Breast epithelium (tissue), 4 donors: ENCODE measurements around the gene HSPA12B. TPM values are rescaled to one million over a fixed set of nuclear protein-coding genes. Genes with fewer than 3 reads are reported as not detected.

Experiments used
- DNase-seq, 2 donors: peaks; one replicate each; pipeline ENCODE4 v3.0.0-alpha.2; 2019; ENCODE audit warnings: low spot score in 2 of 2
- H3K27ac ChIP-seq, 2 donors: fragments of 200-600 bp; sonication (generic) in 1 of 2; one replicate each; pipeline ENCODE4 v1.5.1; 2016 to 2019; ENCODE audit warnings: mild to moderate bottlenecking in 1 of 2
- H3K27me3 ChIP-seq, 2 donors: fragments of 200-600 bp; sonication (generic) in 1 of 2; one replicate each; pipeline versions ENCODE4 v1.5.1 to v1.6.0; 2017 to 2019; ENCODE audit warnings: control low read depth in 1 of 2, mild to moderate bottlenecking in 1 of 2
- H3K36me3 ChIP-seq: fragments of 200-600 bp; one replicate; pipeline ENCODE4 v1.5.1; 2019
- H3K4me1 ChIP-seq, 2 donors: fragments of 200-600 bp; sonication (generic); one replicate each; pipeline ENCODE4 v1.5.1; 2016 to 2019; ENCODE audit warnings: control low read depth in 1 of 2
- H3K4me3 ChIP-seq, 3 donors: fragments of 200-600 bp; sonication (generic); 1 replicate in 2 of 3; 2 replicates in 1 of 3; pipeline ENCODE4 v1.5.1; 2016 to 2019; ENCODE audit warnings: mild to moderate bottlenecking in 3 of 3, moderate library complexity in 2 of 3
- H3K9me3 ChIP-seq, 2 donors: fragments of 200-600 bp; sonication (generic) in 1 of 2; one replicate each; pipeline ENCODE4 v1.5.1; 2016 to 2019; ENCODE audit warnings: control low read depth in 1 of 2
- POLR2A ChIP-seq: fragments of 450-650 bp; IDR thresholded peaks from one replicate; pipeline ENCODE4 v1.6.1; 2016; ENCODE audit warnings: antibody characterized with exemption, mild to moderate bottlenecking, moderate library complexity
- POLR2AphosphoS5 ChIP-seq, 3 donors: sonication (generic); formaldehyde crosslinking; IDR thresholded peaks; one replicate each; pipeline ENCODE4 v1.6.1; 2017; ENCODE audit warnings: antibody characterized with exemption in 3 of 3
- intact Hi-C: fragments of 100-400 bp; cut with DNase I; formaldehyde crosslinking; loops from one replicate; pipeline ENCODE4 v1.15.1; 2023; ENCODE audit warnings: low total_unique reads
- total RNA-seq, 3 donors: library from RNA; depleted of rRNA; stranded (reverse); fragments of >200 nt; gene quantifications; one replicate each; pipeline ENCODE4 v1.1.0, GENCODE V29; 2016
- TF ChIP-seq, protein P1 (sequence below), 3 donors: fragments of 450-650 bp; IDR thresholded peaks; one replicate each; pipeline ENCODE4 v1.5.1; 2016 to 2017; ENCODE audit warnings: antibody characterized with exemption in 3 of 3, mild to moderate bottlenecking in 3 of 3, moderate library complexity in 3 of 3

HSPA12B gene
- total RNA-seq, 3 donors from 2014 or later = 7.0 to 25.2 (median 9.3) TPM

DNA sequence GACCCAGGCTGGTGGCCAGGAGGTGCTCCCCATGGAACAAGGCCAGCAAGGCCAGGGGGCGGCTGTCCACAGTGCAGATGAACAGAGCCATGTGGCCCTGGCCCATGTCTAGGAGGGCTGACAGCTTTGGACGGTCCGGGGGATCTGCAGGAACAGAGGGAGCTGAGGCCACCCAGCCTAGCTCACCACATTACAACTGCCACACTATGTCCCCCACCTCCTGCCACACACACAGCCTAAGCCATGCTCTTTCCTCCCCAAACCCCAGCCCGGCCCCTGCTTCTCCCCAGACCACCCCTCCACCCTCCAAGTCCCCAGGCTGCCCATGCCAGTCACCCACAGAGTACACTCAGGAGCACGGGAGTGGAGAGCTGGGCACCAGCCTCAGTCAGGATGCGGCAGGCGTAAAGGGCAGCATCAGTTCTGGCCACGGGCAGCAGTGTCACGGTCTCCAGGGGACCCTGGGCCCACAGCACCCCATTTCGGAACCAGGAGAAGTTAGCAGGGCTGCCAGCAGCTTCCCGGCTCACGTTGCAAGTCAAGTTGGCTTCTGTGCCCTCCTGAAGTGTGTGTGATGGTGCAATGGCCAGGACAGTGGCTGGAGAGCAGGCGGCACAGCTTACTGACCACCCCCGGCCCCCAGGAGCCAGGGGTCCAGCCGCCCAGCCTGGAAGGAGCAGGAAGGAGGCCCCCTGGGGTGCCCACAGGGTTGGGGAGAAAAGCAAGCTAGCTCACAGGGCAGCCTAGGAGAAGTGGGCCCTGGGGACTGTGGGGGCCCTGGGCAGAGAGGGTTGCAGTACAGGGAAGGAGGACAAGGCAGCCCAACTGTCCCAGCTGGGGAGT, 35.5 kb upstream of the HSPA12B start:
- H3K4me3 ChIP-seq = no peak overlapping the region
- no peaks in the 10 kb centered on the region for H3K27me3 ChIP-seq
- intact Hi-C loops = no loop called here
- no peak for DNase-seq
- no peaks in the 10 kb centered on the region for H3K4me1 ChIP-seq
- no peaks in the 10 kb centered on the region for H3K36me3 ChIP-seq
- TF ChIP-seq, protein P1, sequence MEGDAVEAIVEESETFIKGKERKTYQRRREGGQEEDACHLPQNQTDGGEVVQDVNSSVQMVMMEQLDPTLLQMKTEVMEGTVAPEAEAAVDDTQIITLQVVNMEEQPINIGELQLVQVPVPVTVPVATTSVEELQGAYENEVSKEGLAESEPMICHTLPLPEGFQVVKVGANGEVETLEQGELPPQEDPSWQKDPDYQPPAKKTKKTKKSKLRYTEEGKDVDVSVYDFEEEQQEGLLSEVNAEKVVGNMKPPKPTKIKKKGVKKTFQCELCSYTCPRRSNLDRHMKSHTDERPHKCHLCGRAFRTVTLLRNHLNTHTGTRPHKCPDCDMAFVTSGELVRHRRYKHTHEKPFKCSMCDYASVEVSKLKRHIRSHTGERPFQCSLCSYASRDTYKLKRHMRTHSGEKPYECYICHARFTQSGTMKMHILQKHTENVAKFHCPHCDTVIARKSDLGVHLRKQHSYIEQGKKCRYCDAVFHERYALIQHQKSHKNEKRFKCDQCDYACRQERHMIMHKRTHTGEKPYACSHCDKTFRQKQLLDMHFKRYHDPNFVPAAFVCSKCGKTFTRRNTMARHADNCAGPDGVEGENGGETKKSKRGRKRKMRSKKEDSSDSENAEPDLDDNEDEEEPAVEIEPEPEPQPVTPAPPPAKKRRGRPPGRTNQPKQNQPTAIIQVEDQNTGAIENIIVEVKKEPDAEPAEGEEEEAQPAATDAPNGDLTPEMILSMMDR (IDR thresholded peaks at IDR 0.05) = no peak
- TF ChIP-seq POLR2AphosphoS5 (IDR thresholded peaks at IDR 0.05) (no peak), POLR2A (no peak)
- peaks cover 0 to 6% of the 10 kb centered on the region in 2 donors for H3K9me3 ChIP-seq
- H3K27ac ChIP-seq = no peak overlapping the region

DNA sequence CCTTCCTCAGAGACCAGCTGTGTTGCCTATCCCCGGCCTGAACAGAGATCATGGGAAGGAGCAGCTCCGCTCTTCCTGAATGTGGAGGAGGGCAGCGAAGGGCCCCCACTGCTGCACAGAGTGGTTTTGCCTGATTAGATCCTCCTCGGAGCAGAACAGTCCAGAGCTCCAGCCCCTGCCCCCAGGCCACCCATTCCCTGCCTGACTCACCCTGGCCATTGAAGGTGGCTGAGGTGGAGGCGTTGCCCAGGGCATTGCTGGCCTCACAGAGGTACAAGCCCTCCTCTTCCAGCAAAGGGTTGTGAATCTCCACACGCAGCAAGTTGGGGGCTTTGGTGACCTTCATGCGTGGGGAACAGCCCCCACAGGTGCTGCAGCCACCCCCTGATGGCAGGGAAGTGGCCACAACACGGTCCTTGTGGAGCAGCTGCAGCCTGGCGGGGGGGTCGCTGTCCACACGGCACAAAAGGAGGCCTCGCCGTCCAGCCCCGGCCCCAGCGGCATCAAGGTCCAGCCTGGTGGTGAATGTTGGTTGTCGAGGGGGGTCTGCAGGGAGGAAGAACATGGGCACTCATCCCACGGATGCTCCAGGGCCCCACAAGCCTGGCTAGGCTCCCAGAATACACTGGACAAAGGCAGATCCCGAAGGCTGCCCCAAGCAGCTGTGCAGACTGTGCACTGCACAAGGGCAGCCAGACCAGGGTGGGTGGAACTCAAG, 34.7 kb upstream of the HSPA12B start:
- no peak overlapping the region for H3K4me3 ChIP-seq
- no peak for TF ChIP-seq POLR2AphosphoS5 (IDR thresholded peaks at IDR 0.05)
- TF ChIP-seq, protein P1 (IDR thresholded peaks at IDR 0.05) = no peak
- no peak for TF ChIP-seq POLR2A
- no peaks in the 10 kb centered on the region for H3K4me1 ChIP-seq
- no peak for DNase-seq
- intact Hi-C loops = no loop called here
- no peaks in the 10 kb centered on the region for H3K36me3 ChIP-seq
- H3K9me3 ChIP-seq = peaks cover 0 to 6% of the 10 kb centered on the region in 2 donors
- H3K27ac ChIP-seq = no peak overlapping the region
- no peaks in the 10 kb centered on the region for H3K27me3 ChIP-seq

GRCh38 chr20:3698591-3699001, 33.9 kb upstream of the HSPA12B start:
- Histone ChIP-seq H3K4me3 (no peak overlapping the region), H3K27me3 (no peaks in the 10 kb centered on the region), H3K27ac (no peak overlapping the region), H3K9me3 (peaks cover 0 to 6% of the 10 kb centered on the region in 2 donors), H3K36me3 (no peaks in the 10 kb centered on the region), H3K4me1 (no peaks in the 10 kb centered on the region)
- TF ChIP-seq POLR2AphosphoS5 (IDR thresholded peaks at IDR 0.05) = no peak
- no peak for TF ChIP-seq POLR2A
- TF ChIP-seq, protein P1 (IDR thresholded peaks at IDR 0.05) = no peak
- intact Hi-C loops = no loop called here
- DNase-seq = no peak

- intact Hi-C loops = no loop called here
- DNase-seq = no peak
- TF ChIP-seq, protein P1 (IDR thresholded peaks at IDR 0.05) = no peak
- no peak for TF ChIP-seq POLR2A
- TF ChIP-seq POLR2AphosphoS5 (IDR thresholded peaks at IDR 0.05) = no peak
Measured at GRCh38 chr20:3699037-3699436, 33.4 kb upstream of the HSPA12B start.

More at GRCh38 chr20:3699037-3699436, 33.4 kb upstream of the HSPA12B start:
- no peaks in the 10 kb centered on the region for H3K36me3 ChIP-seq
- H3K4me3 ChIP-seq = no peak overlapping the region
- H3K9me3 ChIP-seq = peaks cover 0 to 6% of the 10 kb centered on the region in 2 donors
- H3K27me3 ChIP-seq = no peaks in the 10 kb centered on the region
- no peak overlapping the region for H3K27ac ChIP-seq
- no peaks in the 10 kb centered on the region for H3K4me1 ChIP-seq
